Measurements from ENCODE around the gene PTTG1IP.

- TF ChIP-seq CTCF (IDR thresholded peaks at IDR 0.05; ENCODE audit: insufficient read depth, low read depth, low read length) = no peak
- no peak for TF ChIP-seq EZH2 (IDR thresholded peaks at IDR 0.05; ENCODE audit: insufficient read depth, low read length)
Observed at GRCh38 chr21:44853601-44854390, 19.7 kb downstream of the PTTG1IP start.

Data from astrocyte (in vitro differentiated cells and primary cell).